ENCODE data around the gene LTBR.

GRCh38 chr12:6373022-6373787, 10.8 kb upstream of the LTBR start:
- TF ChIP-seq CTCF (IDR thresholded peaks at IDR 0.05; ENCODE audit: low read depth, low read length, missing input control) (no peak), RXRA (IDR thresholded peaks at IDR 0.05) (no peak), EGR1 (IDR thresholded peaks at IDR 0.05; ENCODE audit: low read depth in 2 of 2) (no peak), ATF3 (IDR thresholded peaks at IDR 0.05) (no peak), MAX (IDR thresholded peaks at IDR 0.05) (no peak), JUND (IDR thresholded peaks at IDR 0.05) (no peak), SP1 (IDR thresholded peaks at IDR 0.05) (no peak), YY1 (IDR thresholded peaks at IDR 0.05) (no peak), HNF4A (conservative IDR thresholded peaks at IDR 0.05) (no peak)
